Left ventricle myocardium superior (tissue), 1 donor: ENCODE results near the gene YIPF5. TPM values are rescaled to one million over a fixed set of nuclear protein-coding genes. Genes with fewer than 3 reads are reported as not detected.
A peak's percentile ranks its signal among the peaks of the same experiment; 100 is the strongest.

Source experiments
- ATAC-seq: fragments of 200-7000 bp; cut with Tn5 transposase; one replicate; pipeline ENCODE4 v1.9.1; 2020; ENCODE audit warnings: mild to moderate bottlenecking, moderate library complexity
- DNase-seq: peaks from one replicate; pipeline ENCODE4 v3.0.0-alpha.2; 2020
- intact Hi-C: fragments of 100-400 bp; cut with micrococcal nuclease; formaldehyde crosslinking; loops from one replicate; pipeline ENCODE4 v1.11.0; 2022
- long read RNA-seq: library from polyadenylated mRNA; unstranded; transcript quantifications from one replicate; pipeline ENCODE4 v2.0.0, GENCODE V29; 2021
- total RNA-seq: library from RNA; stranded (reverse); fragmentation: NEBNext Ultra II Directional; extraction: Animal tissue kit (Norgen Biotek cat#: 25700); gene quantifications from one replicate; pipeline ENCODE4 v1.2.1, GENCODE V29; 2021
- donor health status: DM: no; HTN: yes; CAD: no; lungs with severe emphysema.

The YIPF5 gene
- 26.6 TPM for total RNA-seq
- long read RNA-seq, transcript YIPF5-201 (6 exons, 3,147 nt), result major isoform, 31 of 34 reads
- long read RNA-seq, partial matches to known transcripts, result 0 of 34 reads
- long read RNA-seq, other reads (novel, unspliced or antisense), result 3 of 34 reads

GRCh38 chr5:144170276-144171024, at the start of gene YIPF5, which contains the start of gene KCTD16:
YIPF5 (minus strand) TSS chr5:144170659; CDS start chr5:144169955, 704 bp downstream.
KCTD16 (plus strand) TSS chr5:144170873.
- intact Hi-C loops, result no loop called here
- ATAC-seq, result peak; percentile 100
- peak; percentile 97 for DNase-seq

- DNase-seq, result no peak
- intact Hi-C loops, result no loop called here
- ATAC-seq, result no peak
These were observed 49.4 kb upstream of the YIPF5 start for GRCh38 chr5:144219869-144220268.

- ATAC-seq, result no peak
- intact Hi-C loops, result no loop called here
- no peak for DNase-seq
These were observed 40.2 kb upstream of the YIPF5 start for GRCh38 chr5:144210655-144211054.

- DNase-seq (no peak), ATAC-seq (no peak)
- intact Hi-C loops, result loop anchor here (10.0 kb wide), 1 partner anchor 1475 kb away; no protein-coding TSS in a partner anchor
These were observed 38.9 kb upstream of the YIPF5 start for GRCh38 chr5:144209361-144209760.

GRCh38 chr5:144207875-144208444, 37.5 kb upstream of the YIPF5 start:
- DNase-seq (no peak), ATAC-seq (no peak)
- intact Hi-C loops, result loop anchor here (10.0 kb wide), 1 partner anchor 1477 kb away; no protein-coding TSS in a partner anchor

GRCh38 chr5:144206141-144206540, 35.7 kb upstream of the YIPF5 start:
- intact Hi-C loops, result loop anchor here (10.0 kb wide), 1 partner anchor 1479 kb away; no protein-coding TSS in a partner anchor
- DNase-seq (no peak), ATAC-seq (no peak)

- peak; percentile 31 for DNase-seq
- intact Hi-C loops, result loop anchor here (10.0 kb wide), 1 partner anchor 1480 kb away; no protein-coding TSS in a partner anchor
- peak; percentile 32 for ATAC-seq
These were observed 34.7 kb upstream of the YIPF5 start for GRCh38 chr5:144205141-144205551.

- intact Hi-C loops, result loop anchor here (10.0 kb wide), 1 partner anchor 1481 kb away; no protein-coding TSS in a partner anchor
- ATAC-seq, result peak; percentile 40
- no peak for DNase-seq
These were observed 33.5 kb upstream of the YIPF5 start for GRCh38 chr5:144203750-144204596.

GRCh38 chr5:144202726-144203125, 32.3 kb upstream of the YIPF5 start:
- intact Hi-C loops, result loop anchor here (10.0 kb wide), 1 partner anchor 1482 kb away; no protein-coding TSS in a partner anchor
- ATAC-seq (no peak), DNase-seq (no peak)

- intact Hi-C loops, result loop anchor here (10.0 kb wide), 1 partner anchor 1483 kb away; no protein-coding TSS in a partner anchor
- peak; percentile 25 for ATAC-seq
- no peak for DNase-seq
These were observed 31.6 kb upstream of the YIPF5 start for GRCh38 chr5:144202072-144202471.

- intact Hi-C loops, result loop anchor here (10.0 kb wide), 1 partner anchor 1483 kb away; no protein-coding TSS in a partner anchor
- no peak for ATAC-seq
- no peak for DNase-seq
These were observed 31.1 kb upstream of the YIPF5 start for GRCh38 chr5:144201588-144201987.

GRCh38 chr5:144198386-144198785, 27.9 kb upstream of the YIPF5 start:
- ATAC-seq (no peak), DNase-seq (no peak)
- intact Hi-C loops, result no loop called here

GRCh38 chr5:144196612-144197011, 26.2 kb upstream of the YIPF5 start:
- DNase-seq, result no peak
- intact Hi-C loops, result no loop called here
- no peak for ATAC-seq

- DNase-seq, result no peak
- ATAC-seq, result no peak
- intact Hi-C loops, result no loop called here
These were observed 25.0 kb upstream of the YIPF5 start for GRCh38 chr5:144195448-144195847.

- intact Hi-C loops, result no loop called here
- no peak for ATAC-seq
- no peak for DNase-seq
These were observed 23.7 kb upstream of the YIPF5 start for GRCh38 chr5:144194144-144194543.

GRCh38 chr5:144192661-144193060, 22.2 kb upstream of the YIPF5 start:
- intact Hi-C loops, result no loop called here
- ATAC-seq, result no peak
- no peak for DNase-seq

- ATAC-seq, result peak; percentile 52
- intact Hi-C loops, result no loop called here
- no peak for DNase-seq
These were observed 21.5 kb upstream of the YIPF5 start for GRCh38 chr5:144191998-144192397.

GRCh38 chr5:144191531-144191930, 21.1 kb upstream of the YIPF5 start:
- intact Hi-C loops, result no loop called here
- ATAC-seq, result no peak
- DNase-seq, result no peak

- intact Hi-C loops, result no loop called here
- ATAC-seq (no peak), DNase-seq (no peak)
These were observed 19.5 kb upstream of the YIPF5 start for GRCh38 chr5:144189800-144190429.
